NCI-H1105 treated with DMSO at 0.1 percent for 48 hours (cell line): ENCODE measurements around the gene S100A10.

Source experiments
- DNase-seq: peaks from one replicate; lab custom pipeline; 2025; lab: John Stamatoyannopoulos, UW

S100A10 gene

DNA sequence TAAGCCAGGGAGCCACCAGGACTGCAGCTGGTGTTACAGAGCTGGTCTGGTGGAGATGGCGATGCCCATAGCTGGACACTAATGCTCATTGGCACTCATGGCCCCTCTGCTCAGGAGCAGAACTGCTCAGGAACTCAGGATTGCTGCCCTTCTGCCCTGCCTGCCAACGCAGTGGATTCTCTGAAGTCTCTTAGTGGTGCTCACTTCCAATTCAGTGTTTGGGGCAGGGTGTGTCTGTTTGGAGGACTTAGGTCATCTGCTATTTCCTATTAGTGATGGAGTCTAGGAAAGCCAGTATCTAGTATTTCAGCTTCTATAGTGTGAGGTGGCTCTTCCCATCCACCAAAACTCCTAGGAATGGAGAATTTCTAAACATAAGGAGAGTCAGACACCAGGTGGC, 29.1 kb downstream of the S100A10 start:
- DNase-seq, result no peak

DNA sequence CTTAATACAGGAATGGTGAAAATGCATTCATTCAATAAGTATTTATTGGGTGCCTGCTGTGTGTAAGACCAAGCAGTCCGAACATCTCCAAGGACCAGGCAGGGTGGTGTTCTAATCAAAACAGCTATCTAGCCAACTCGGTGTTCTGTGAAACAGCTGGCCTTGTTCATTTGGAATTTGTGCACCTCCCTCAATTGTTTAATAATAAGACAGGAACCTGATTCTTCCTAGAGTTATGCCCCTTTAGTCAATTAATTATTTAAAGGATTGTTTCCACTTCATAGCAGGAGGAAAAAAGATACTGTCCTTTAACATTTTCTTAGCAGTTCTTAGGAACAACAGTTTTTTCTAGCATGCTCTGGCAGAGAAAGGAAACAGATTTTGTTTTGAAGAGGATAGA, 30.4 kb downstream of the S100A10 start:
- no peak for DNase-seq

DNA sequence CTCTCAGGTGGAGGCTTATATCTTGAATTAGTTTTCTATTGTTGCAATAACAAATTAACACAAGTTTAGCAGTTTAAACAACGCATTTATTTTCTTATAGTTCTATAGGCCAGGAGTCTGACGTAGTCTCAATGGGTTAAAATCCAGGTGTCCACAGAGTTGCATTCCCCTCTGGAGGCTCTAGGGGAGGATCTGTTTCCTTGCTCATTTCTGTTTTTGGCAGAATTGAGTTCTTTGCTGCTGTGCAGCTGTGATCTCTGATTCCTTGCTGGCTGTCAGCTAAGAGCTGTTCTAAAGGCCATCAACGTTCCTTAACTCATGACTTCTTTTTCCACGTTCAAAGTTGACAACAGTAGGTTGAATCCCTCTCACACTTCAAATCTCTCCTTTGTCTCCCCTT, 31.8 kb downstream of the S100A10 start:
- DNase-seq, result no peak

DNA sequence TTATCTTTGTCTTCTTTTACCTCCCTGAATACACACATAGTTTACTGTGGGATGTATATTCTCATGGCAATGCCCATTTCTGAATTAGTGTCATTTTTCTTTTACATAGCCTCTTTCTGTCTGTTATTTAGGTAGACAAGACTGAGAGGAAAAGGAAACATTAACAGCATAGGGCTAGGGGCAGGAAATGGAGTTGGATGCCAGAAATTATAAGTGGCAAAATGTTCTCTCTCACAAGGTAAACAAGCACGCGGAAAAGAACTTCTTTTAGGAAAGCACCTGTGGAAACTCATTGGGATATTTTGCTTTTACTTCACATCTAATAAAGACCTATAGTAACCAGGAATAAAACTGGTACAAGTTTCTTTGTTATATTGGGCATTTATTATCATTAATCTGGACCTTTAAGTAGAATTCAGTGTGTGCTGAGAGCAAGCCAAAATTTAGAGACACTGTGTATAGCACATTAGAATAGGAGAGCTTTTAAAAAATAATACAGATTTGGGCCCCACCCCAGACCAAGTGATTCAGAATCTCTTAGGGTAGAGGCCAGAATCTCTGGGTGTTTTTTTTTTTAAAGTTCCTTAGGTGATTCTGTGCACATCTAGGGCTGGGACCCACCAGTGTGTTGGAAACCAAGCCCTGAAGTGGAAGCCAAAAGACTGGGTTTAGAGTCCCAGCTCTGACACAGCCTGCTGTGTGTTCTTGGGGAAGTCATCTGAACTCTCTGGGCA, 32.7 kb downstream of the S100A10 start:
- no peak for DNase-seq

DNA sequence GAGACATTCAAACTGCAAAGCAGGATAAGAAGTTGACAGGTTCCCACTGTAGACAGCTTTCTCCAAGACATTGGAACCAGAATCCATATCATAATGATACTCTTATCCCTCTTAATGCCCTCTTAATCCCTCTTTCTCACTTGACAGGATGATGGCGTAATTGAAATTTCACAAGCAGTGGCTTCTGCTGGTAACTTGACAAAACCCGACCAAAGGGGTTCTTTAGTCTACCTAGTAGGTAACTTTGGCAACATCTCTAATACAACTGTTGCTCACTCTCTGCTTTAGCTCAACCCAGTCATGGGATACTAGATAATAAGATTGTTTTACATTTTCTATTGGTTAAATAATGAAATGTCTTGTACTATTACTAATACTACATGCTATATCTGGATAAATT, 34.7 kb downstream of the S100A10 start:
- no peak for DNase-seq

DNA sequence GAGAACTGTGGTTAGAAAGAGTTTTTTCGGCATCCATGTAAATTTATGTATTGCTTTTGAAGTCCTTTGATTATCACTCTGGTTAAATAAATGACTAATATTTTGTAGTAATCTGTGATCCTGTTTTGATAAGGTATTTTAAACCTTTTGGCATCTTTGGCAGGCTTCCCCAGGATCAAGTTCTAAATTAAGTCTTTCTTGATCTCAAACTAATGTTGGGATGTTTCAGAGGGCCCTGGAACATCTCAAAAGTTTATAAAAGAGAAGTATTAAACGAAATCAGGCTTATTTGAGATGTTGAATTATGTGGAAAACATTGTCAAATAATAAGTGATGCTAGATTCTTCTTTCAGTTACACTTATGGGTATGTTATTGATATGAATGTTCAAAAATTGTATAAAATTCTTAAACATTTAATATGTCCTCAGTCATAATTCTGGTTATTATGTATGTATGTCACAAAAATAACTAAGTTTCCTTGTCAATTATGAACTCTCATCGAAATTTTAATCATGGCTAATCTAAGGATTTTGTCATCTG, 36.6 kb downstream of the S100A10 start:
- DNase-seq, result no peak

DNA sequence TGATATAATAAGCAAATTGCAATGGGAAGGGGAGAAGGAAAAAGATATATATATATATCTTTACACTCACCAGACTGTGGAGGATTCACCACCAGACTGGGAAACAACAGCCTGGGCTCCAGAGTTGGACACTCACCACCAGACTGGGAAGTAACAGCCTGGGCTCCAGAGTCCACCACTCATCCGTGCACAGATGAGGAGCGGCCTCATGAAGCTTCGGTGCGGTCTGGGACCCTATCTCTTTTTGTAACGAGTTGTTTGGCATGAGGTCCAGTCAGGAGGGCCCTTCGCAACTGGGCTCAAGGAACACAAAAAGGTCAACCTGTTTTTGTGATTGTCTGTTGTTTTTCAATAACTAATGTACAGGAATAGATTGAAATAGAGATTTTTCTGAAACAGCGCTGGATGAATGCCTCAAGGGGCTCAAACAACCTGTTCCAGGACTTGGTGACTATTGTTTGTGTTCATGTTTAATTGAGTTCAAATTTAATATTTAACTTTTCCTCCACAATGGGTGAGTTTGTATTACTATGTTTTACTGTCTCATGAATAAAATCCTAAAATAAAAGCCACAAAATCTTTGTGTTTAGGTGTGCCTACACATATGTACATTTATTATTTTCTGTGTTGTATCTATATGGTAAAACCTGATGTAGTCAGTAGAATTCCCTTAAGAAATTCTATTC, 40.1 kb downstream of the S100A10 start:
- no peak for DNase-seq

DNA sequence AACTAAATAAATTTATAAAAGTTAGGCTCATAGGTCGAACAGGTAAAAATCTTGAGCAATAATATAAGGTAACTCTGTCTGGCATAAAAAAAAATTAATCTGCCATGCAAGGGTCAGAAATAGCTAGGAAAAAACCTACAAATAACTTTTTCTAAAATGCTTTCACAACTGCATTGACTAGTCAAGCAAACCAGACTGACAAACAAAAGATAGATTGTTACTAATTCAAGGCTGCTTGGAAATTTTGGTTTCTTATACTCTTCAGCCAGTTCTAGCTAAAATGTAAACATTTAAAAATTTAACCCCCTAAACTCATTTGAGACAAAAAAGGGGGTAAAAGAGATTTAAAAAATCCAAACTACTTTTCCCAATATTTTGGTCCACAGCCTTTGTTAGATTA, 40.8 kb downstream of the S100A10 start:
- no peak for DNase-seq

DNA sequence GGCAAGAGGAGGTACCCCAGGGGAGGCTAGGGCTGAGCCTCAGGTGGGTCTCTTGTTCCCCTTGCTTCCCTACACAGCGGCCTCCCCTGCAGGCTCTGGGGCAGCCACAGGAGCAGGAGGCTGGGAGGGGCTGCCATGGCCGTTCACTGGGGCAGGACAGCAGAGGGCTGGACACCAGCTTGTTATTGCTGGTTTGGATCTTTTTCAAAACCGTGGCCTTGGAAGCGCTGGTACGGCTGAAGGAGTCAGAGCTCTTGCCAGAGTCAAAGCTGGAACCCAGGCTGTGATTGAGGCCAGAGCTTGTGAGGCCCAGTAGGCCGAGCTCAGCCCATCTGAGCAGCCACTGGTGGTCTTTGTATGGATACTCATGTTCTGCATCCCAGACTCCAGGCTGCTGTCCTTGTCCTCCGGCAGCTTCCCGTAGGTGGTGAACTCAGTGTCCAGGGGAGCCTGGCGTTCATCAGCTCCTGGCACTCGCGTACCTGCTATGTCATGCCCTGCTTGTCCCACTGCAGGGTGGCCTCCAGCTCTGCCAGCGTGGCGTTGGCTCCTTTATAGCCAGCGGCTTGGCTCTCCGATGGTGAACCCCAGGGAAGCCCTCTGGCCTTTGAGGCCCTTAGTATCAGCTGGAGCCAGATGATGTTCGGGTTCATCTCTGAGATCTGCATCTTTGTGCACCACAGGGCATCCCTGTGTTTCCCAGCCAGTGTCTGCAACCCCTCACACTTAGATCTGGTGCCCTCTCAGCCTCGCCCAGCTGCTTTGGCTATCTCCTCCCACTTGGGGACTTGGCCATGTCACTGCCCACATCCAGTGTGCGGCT, 44.1 kb downstream of the S100A10 start:
- DNase-seq, result no peak

DNA sequence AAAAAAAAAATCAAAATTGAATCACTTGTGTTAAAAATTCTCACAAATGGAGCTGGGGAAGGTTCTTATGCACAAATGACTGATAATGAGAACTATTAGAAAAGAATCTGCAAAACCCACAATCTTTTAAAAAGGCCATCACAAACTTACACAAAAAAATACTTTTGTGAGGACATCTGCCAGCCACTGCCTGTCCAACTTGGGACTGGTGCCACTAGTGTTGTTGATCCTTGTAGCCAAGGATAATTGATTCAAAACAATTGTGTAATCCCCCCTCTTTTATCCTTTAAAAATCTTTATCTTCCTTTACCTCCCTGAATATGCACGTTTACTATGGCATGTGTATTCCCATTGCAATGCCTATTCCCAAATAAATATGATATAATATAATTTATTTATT, 45.2 kb downstream of the S100A10 start:
- no peak for DNase-seq

DNA sequence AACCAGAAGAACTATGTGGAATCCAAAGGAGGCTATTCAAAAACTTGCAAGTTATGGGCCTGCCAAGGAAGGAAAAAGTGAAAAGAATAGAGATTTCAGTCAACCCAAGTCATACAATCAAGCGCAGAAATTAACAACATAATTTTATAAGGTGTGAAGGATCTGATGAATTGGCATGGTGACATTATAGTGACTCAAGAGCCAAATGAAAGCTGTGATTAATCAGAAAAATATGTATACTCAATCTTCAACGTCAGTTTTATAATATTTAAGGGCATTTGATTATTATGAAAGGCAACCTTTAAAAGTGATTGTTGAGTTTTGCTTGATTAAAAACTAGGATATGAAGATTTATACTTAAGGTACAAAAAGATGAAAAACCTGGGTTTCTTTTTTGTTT, 46.5 kb downstream of the S100A10 start:
- no peak for DNase-seq

DNA sequence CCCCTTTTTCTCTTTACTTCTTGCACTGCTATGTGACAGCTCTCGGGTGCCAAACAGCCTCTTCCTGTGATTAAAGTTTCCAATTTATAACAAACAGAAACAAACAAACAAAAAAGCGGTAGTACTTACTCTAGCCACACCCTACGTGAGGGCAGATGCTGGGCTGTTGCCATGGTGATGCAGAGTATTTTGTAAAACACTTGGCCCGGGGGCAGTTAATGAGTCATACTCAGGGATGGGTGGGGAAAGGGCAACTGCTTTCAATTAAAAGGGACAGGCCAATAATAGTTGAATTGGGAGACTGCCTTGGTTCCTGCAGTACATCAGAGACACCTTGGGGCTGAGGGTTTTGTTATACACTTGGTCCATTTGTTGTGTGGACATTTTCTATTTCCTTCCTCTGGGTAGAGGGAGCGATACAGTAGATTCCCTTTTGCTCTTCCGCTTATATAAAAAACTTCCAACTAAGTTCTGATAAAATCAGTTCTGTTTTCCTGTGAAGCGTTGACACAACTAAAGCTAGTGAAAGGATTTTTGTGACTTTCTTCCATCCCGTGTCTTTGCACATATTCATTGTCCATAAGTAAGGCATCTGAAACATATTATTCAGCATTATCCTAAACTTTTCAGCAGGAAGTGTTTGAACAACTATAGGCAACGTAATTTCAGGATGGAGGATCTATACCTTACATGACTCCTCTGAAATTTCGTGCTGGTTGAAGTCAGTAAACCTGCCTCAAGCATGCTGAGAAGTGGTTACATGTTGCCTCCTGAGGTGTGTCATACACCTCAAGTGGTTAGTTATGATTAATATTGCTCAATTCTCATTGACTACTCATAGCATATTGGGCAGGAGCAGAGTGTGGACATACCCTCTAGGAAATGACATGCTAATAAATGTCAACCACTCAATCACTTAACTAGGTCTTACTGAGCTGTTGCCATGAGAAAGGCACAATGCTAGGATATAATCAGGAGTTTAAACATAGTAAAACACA, 47.6 kb downstream of the S100A10 start:
- peak; percentile 76 for DNase-seq

DNA sequence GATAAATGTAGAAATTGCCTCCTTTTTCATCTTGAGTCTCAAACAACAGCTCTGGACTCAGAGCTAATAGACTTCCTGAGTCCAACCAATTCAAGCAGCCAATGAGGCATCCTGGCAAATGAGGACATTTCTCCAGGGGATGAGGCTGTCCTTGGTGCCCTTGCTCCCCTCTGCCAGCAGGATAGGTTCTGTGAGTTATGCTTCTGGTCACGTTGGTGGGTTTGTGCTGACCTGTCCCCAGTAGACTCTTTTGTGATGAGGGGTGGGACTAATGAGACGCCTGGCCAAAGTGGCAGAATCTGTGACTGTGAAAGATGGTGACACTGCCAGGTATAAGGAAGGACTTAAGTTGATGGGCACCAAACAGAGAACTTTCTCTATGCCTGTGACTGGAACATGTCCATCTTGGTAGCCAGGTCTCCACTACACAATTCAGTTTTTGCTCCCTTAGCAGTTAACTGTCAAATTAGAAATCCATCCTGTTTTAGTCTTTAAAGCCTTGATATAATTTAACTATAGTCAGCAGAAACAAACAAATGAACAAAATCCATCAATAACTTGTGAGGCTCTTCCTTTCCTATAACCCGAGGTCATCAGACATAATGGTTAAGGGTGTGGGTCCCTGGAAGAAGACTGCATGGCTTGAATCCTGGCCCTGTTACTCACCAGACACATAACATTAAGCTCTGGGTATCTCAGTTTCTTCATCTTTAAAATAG, 48.6 kb downstream of the S100A10 start:
- no peak for DNase-seq

DNA sequence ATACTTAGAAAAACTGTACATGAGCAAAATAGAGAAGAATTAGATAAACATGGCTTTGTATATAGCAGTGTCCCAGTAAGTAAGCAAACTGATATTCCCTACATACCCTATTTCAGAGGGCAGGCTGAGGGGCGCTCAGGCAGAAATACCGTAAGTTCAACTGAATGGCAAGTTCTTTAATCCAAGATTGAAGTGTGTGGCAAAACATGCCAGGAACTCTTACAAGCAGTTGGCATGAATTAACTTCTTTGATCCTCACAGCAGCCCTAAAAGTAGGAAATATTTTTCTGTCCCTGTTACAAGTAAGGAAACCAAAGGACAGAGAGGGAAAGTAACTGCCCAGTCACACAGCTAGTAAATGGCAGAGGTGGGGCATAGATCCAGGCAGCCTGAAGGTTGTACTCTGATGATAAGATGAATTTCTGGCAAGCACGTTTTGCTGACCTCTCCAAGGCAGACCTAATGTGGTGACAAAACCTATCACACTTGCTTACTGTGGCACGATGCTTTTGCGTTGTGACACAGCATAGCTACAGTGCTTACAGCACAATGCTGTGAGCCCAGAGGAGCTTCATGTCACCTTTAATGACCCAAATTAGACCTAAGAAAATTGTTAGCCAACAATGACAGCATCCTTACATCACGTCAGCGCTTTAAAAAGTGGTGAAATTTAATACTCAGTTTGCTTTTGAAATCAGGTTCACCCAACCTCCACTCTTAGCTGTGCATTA, 49.4 kb downstream of the S100A10 start:
- DNase-seq, result no peak

DNA sequence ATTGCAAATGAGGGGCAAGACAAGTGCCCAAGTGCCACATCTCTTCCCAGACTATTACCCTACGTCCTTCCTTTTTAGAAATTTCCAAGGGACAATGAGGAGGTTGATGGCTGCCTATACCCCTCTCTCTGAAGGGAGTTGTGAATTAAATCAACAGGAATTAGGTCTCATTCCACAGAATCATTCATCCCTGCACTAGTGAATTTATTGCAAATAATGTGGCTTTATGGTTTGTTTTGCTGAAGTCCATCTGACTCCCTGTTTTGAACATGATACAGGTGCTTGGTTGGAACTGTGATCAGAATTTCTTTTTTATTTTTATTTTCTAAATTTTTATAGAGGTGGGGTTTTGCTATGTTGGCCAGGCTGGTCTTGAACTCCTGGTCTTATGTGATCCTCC, 50.1 kb downstream of the S100A10 start:
- DNase-seq, result no peak

DNA sequence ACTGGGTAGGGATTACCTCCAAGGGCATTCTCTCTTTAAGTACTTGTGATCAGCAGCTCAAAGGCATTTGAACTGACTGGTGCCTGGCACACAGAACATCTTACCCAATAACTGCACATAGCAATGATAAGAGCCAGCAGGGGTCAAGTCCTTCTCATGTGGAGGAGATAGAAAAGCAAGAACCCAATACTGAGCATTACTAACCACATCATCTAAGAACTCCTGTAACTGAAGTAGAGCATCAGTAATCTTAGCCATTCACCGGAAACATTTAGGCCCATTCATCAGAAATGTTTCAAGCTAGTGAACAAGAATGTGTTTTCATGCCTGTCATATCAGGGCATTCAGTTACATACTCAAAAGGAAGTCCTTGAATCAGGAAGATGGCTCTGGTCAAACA, 50.8 kb downstream of the S100A10 start:
- DNase-seq, result no peak

DNA sequence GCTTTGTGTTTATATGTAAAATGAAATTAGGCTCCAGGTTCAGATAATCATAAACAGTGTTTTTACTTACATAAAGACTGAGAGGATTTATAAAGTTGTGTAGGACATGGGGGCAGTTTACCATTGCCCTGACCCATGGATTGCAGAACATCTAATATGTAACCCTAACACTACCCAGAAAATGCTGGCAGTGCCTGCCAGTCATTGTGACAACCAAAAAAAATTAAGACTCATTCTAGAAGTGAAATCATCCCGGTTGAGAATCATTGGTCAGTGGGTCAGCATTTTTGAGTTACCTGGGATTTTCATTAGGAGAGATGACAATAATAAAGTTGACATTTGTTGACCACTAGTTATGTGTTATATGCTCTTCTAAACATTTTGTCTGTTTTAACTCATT, 53.1 kb downstream of the S100A10 start:
- DNase-seq, result no peak

DNA sequence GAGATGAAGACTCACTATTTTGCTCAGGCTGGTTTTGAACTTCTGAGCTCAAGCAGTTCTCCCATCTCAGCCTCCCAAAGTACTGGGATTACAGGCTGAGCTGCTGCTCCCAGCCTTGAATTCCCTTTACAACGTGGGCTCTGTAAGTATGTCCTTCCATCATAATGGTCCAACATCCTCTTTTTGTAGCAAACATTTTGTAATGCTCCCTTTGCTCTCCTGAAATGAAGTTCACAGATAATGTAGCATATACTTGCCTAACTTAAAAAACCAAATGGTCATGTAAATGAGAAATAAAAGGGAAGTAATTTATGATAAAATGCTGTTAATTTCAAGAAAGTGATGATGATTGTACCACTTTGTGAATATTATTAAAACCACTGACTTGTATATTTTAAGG, 53.9 kb downstream of the S100A10 start:
- DNase-seq, result no peak

DNA sequence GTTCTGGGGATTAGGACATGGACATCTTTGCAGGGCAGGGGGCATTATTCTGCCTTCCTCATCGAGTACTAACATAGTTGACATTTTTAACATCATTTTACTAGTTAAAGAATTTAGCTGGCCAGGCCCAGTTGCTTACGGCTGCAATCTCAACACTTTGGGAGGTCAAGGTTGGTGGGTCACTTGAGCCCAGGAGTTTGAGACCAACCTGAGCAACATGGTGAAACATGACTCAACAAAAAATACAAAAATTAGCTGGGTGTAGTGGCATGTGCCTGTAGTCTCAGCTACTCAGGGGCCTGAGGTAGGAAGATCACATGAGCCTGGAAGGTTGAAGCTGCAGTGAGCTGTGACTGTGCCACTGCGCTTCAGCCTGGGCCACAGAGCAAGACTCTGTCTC, 54.5 kb downstream of the S100A10 start:
- no peak for DNase-seq

DNA sequence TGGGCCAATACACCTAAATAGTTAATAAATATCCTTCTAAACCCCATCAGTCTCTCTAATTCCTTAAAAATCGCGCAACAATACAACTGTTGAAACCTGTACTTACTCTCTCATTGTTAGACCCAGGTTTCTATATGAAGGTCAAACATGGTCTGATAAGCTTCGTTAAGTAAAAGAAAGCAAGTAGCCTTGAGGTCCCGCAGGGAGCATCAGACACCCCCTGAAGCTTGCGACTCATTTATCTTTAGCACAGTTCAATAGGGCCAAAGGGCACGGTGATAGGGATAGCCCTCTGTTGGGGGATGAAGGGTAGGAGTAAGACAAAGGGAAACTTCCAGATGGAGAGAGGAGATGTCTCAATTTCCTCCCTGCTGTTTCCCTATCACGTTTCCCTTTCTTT, 57.0 kb downstream of the S100A10 start:
- no peak for DNase-seq
